ENCODE measurements around the gene TIMP2.
"Not testable (repeated sequence)": the region's sequence is repeated elsewhere in the genome, so short reads cannot be mapped to it uniquely, and the experiment has no call there.

Gene TIMP2

DNA sequence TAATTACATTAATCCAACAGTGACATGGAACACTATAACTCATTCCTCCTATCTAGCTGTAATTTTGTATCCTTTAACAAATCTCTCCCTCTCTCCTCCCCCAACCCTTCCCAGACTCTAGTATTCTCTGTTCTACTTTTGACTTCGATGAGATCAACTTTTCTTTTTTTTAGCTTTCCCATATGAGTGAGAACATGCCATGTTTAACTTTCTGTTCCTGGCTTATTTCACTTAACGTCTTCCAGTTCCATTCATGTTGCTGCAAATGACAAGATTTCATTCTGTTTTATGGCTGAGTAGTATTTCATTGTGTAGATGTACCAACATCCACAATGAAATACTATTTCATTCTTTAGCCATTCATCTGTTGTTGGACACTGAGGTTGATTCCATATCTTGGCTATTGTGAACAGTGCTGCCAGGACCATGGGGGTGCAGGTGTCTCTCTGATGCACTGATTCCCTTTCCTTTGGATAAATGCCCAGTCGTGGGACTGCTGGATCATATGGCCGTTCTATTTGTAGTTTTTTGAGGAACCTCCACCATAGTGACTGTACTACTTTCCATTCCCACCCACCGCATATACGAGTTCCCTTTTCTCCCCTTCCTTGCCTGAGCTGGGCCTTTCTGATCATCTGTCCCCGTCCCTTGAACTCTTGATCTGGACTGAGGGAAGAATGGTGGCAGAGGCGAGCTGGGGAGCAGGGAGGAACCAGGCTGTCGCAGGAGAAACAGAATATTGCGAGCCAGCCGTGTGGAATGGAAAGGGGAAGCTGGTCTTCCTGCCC lies 14.5 kb downstream of the TIMP2 start:
- Mint-ChIP-seq H3K36me3 (no peaks in the 10 kb centered on the region), H3K4me1 (ENCODE audit: low read depth) (peaks cover under 1% of the 10 kb centered on the region), H3K27me3 (no peaks in the 10 kb centered on the region), H3K27ac (no peak overlapping the region), H3K9me3 (ENCODE audit: low read depth) (no peaks in the 10 kb centered on the region), H3K4me3 (no peak overlapping the region)

DNA sequence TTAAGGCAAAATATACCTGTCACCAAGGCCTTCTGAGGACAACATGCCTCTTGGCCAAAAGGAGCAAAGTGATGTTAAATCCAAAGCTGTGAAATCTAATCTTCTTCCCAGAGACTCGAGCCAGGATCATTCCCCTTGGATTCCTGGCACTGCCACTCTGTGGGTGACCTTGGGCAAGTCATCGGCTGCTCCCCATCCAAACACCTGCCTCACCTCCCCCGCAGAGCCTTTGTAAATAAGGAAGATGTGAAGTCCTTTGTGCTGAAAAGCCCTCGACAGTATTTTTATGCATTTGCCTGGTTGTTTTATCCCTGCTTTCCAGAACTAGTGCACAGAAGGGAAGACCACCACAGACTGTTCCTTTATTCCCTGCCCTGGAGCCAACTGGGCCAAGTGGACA lies 16.8 kb downstream of the TIMP2 start:
- Mint-ChIP-seq H3K36me3 (no peaks in the 10 kb centered on the region), H3K4me1 (ENCODE audit: low read depth) (peaks cover 2% of the 10 kb centered on the region), H3K9me3 (ENCODE audit: low read depth) (no peaks in the 10 kb centered on the region), H3K4me3 (no peak overlapping the region), H3K27ac (no peak overlapping the region), H3K27me3 (no peaks in the 10 kb centered on the region)

DNA sequence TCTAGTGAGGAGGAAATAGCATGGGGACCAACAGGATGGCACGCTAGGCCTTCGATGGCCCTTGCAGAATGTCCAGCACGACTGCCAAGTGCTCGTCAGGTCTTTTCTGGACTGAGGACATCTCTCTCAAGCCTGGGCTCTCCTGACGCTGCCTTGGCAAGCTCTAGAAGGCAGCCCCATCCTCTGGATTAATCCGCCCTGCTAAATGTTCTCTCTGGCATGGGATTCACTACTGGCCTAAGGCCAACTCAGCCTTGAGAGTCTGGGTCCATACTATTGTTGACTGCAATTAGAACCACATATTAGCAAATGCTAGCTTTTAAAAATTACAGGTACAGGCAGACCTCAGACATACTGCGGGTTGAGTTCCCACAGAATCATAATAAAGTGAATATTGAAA lies 19.6 kb downstream of the TIMP2 start:
- Mint-ChIP-seq H3K27me3 (no peaks in the 10 kb centered on the region), H3K4me3 (no peak overlapping the region), H3K27ac (no peak overlapping the region), H3K9me3 (ENCODE audit: low read depth) (no peaks in the 10 kb centered on the region), H3K4me1 (ENCODE audit: low read depth) (peaks cover 4% of the 10 kb centered on the region), H3K36me3 (no peaks in the 10 kb centered on the region)

DNA sequence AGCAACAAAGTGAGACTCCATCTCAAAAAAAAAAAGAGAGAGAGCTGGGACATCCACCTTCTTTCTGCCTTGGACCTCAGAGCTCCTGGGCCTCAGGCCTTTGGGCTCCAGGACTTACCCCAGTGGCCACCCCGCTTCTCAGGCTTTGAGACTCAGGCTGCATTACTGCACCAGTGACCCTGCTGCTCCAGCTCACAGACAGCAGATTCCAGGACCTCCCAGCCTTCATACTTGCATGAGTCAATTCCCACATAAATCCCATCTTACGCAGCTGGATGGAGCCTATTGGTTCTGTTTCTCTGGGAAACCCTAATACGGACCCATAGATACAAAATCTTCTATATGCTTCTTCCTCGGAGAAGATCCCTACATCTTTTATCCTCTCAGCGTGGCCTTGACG lies 20.1 kb downstream of the TIMP2 start:
- Mint-ChIP-seq H3K27ac (no peak overlapping the region), H3K9me3 (ENCODE audit: low read depth) (no peaks in the 10 kb centered on the region), H3K36me3 (no peaks in the 10 kb centered on the region), H3K4me1 (ENCODE audit: low read depth) (peaks cover 4% of the 10 kb centered on the region), H3K4me3 (no peak overlapping the region), H3K27me3 (no peaks in the 10 kb centered on the region)

DNA sequence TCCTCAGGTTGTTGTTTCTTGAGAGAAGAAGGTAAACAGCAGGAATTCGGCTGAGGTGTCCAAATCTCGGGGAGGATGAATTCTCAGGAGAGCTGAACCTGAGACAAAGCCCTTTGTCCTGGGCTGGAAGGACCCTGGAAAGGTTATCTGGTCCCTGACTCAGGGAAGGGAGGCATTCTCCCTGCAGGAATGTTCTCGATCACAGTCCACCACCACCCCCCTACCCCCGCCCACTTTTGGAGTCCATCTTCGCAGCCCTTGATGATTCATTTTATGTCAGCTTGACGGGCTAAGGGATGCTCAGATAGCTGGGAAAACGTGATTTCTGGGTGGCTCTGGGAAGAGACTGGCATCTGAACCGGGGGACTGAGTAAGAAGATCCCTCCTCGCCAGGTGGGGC lies 20.8 kb downstream of the TIMP2 start:
- Mint-ChIP-seq H3K27me3 (no peaks in the 10 kb centered on the region), H3K27ac (no peak overlapping the region), H3K9me3 (ENCODE audit: low read depth) (no peaks in the 10 kb centered on the region), H3K4me3 (no peak overlapping the region), H3K4me1 (ENCODE audit: low read depth) (peaks cover 4% of the 10 kb centered on the region), H3K36me3 (no peaks in the 10 kb centered on the region)

DNA sequence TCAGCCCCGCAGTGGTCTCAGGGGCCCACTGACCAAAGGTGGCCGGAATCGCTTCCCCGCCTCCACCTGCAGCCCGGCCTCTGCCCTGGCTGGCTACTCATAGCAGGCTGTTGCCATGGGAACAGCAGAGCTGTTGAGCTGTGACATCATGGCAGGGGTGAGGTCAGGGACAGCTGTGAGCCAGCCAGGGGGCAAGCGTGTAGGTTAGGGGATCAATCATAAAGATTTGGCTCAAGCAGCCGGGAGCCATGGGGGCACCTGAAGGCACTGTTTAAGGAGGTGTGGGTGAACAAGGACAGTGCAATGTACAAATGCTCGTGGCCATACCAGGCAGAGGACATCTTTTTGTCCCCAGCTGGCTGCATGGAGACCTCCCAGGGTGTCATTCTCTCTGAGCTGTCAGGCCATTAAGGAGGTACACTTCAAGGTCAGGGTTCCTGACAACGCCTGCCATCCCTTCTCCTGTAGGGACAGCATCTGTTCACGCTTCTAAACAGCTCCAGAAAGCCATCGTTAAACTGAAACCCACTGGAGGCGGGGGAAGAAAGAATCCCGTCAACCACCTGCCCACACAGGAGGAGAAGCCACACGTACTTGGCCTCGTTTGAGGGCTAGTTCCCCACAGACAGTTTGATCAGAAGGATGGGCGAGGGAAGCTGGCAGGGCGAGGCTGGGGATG lies 21.9 kb downstream of the TIMP2 start, which contains the start of gene CEP295NL:
TSS of gene CEP295NL (minus strand) at position 101 of the 679 bp plus-strand sequence. CDS start 1,373 bp downstream, outside the sequence.
- H3K4me1 Mint-ChIP-seq (ENCODE audit: low read depth) = peaks cover 4% of the 10 kb centered on the region
- H3K27me3 Mint-ChIP-seq = no peaks in the 10 kb centered on the region
- no peaks in the 10 kb centered on the region for H3K9me3 Mint-ChIP-seq (ENCODE audit: low read depth)
- no peak within 1 kb of the TSS for H3K4me3 Mint-ChIP-seq
- no peak within 1 kb of the TSS for H3K27ac Mint-ChIP-seq
- H3K36me3 Mint-ChIP-seq = no peaks in the 10 kb centered on the region

DNA sequence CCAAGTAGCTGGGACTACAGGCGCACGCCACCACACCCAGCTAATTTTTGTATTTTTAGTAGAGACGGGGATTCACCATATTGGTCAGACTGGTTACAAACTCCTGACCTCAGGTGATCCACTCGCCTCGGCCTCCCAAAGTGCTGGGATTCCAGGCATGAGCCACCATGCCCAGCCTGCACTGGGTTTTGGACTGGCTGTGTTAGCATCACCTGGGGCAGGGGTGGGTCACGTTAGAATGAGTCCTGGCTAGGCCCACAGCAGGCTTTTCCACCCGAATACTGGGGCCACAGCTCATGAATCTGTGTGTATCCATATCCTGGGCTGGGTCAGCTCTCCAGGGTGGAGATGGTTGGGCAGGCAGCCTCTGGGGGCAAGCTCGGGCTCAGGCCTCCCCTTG lies 23.0 kb downstream of the TIMP2 start:
- H3K4me1 Mint-ChIP-seq (ENCODE audit: low read depth); H3K36me3 Mint-ChIP-seq; H3K9me3 Mint-ChIP-seq (ENCODE audit: low read depth); H3K27me3 Mint-ChIP-seq; H3K27ac Mint-ChIP-seq; H3K4me3 Mint-ChIP-seq: not testable (repeated sequence)

DNA sequence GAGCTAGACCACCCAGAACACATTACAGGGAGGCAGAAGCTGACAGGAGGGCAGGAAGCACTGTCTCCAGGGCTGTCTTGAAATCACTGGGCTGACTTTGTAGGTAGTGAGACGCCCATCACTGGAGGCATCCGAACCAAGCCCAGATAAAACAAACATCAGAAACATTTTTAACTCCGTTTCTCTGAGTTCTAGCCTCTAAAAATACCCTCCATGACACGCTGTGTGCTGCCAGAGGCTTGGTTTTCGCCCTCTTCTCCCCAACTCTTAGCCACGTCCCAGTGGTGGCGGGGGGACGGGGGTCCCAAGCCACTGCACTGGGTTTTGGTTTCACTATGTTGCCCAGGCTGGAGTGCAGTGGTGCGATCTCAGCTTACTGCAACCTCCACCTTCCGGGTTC lies 23.4 kb downstream of the TIMP2 start:
- peaks cover 4% of the 10 kb centered on the region for H3K4me1 Mint-ChIP-seq (ENCODE audit: low read depth)
- no peaks in the 10 kb centered on the region for H3K36me3 Mint-ChIP-seq
- no peak overlapping the region for H3K27ac Mint-ChIP-seq

DNA sequence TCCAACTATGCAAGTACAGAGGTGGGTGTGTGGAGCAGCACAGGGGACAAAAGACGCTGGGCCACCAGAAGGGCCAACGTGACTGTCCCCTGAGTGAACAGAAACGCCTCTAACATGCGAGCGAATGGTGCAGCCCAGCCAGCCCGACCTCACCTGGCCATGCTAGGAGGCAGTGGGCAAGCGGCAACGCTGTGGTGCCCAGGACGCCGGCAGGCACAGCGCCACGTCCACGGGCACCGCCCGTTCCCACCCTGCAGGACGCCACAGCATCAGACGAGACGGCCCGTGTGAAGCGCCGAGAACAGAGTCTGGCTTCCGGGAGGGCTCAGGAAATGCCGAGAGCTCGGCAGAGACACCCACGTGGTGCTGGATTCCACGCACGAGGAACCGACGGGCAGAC lies 24.4 kb downstream of the TIMP2 start:
- no peak overlapping the region for H3K4me3 Mint-ChIP-seq
- no peaks in the 10 kb centered on the region for H3K36me3 Mint-ChIP-seq
- no peaks in the 10 kb centered on the region for H3K9me3 Mint-ChIP-seq (ENCODE audit: low read depth)
- no peak overlapping the region for H3K27ac Mint-ChIP-seq
- no peaks in the 10 kb centered on the region for H3K27me3 Mint-ChIP-seq
- peaks cover 4% of the 10 kb centered on the region for H3K4me1 Mint-ChIP-seq (ENCODE audit: low read depth)

More for the DNA sequence above, 23.4 kb downstream of the TIMP2 start:
- no peaks in the 10 kb centered on the region for H3K9me3 Mint-ChIP-seq (ENCODE audit: low read depth)
- no peak overlapping the region for H3K4me3 Mint-ChIP-seq
- H3K27me3 Mint-ChIP-seq = no peaks in the 10 kb centered on the region

DNA sequence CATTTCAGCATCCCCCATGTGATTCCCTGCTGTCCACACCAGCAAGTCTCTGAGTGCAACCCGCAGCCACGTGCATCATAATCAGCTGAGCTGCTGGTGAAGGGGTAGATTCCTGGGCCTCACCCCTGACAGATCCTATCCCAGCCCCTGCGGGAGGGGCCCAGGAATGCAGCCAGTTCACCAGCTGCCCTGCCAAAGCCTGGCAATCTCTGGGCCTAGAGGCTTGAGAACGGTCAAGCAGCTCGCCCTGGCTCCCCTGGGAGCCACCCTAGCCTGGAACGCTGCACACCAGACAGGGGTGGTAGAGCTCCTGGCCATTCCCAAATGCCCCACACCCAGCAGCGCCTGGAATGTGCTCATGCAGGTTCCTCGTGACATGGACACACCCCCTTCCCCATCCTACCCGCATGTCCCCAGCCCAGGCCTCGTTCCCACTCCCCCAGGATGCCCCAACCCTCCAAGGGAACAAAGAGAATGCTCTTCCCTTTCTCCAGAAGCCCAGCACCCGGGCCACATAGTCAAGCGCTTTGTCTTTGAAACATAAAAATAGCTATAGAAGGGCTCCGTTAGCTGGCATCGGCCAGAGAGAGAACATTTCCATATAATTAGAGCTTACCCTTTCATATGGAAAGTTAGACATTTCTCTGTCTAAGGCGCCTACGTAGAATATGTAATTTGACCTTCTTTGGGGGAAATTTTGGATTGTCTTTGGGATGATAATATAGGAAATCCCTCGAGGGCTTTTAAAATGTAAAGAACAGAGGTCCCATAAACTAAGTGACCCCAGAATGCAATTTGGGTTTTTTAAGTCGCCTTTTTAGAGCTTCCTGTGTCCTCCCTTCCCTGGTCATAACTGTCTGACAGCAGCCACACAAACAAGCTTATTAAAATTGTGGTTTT lies 25.6 kb downstream of the TIMP2 start:
- Mint-ChIP-seq H3K27me3 (no peaks in the 10 kb centered on the region), H3K4me3 (no peak overlapping the region), H3K9me3 (ENCODE audit: low read depth) (no peaks in the 10 kb centered on the region), H3K36me3 (no peaks in the 10 kb centered on the region), H3K4me1 (ENCODE audit: low read depth) (peaks cover 4% of the 10 kb centered on the region), H3K27ac (no peak overlapping the region)

DNA sequence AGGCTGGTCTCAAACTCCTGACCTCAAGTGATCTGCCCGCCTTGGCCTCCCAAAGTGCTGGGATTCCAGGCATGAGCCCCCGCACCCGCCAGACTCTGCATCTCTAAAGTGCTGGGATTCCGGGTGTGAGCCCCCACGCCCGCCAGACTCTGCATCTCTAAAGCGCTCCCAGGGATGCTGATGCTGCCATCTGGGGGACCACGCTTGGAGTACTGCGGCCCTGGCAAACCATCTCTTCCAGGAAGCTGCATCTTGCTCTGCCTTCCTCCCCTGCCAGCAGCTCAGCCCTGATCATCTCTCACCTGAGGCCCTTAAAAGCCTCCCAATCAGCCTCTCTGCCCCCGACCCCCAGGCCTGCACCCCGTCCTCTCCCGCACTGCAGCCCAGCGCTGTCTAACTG lies 26.2 kb downstream of the TIMP2 start:
- Mint-ChIP-seq H3K9me3 (ENCODE audit: low read depth) (no peaks in the 10 kb centered on the region), H3K27me3 (no peaks in the 10 kb centered on the region), H3K27ac (no peak overlapping the region), H3K36me3 (no peaks in the 10 kb centered on the region), H3K4me1 (ENCODE audit: low read depth) (peaks cover 4% of the 10 kb centered on the region), H3K4me3 (no peak overlapping the region)

DNA sequence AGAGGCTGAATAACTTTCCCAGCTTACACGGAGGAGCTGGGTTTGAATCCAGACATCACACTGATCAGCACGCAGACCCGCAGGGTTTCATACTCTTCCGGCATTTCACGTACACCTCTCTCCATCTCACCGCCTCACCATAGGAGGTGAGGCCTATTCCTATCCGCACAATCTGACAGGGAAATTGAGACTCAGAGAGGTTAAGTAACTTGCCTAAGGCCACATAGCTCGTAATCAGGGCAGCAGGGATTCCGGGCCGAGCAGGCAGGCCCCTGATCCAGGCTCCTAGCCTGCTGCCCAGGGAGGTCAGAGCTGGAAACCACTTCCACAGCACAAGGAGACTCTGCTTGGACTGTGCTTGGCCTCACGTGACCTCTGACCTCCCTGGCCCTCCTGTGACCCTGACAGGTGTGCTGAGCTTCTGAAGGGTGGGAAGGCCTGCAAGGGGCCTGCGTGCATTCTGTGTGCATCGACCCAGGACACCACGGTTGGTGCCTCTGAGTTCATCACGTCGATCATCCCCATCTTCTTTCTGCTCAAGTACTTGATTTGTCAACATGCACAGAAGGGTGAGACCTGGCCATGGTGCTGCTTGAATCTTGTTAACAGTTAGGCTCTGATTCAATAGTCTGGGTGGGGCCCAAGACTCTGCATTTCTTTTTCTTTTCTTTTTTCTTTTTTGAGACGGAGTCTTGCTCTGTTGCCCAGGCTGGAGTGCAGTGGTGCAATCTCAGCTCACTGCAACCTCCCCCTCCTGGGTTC lies 26.9 kb downstream of the TIMP2 start:
- Mint-ChIP-seq H3K27ac (no peak overlapping the region), H3K4me3 (no peak overlapping the region), H3K4me1 (ENCODE audit: low read depth) (peaks cover under 1% of the 10 kb centered on the region), H3K9me3 (ENCODE audit: low read depth) (no peaks in the 10 kb centered on the region), H3K27me3 (no peaks in the 10 kb centered on the region), H3K36me3 (no peaks in the 10 kb centered on the region)

DNA sequence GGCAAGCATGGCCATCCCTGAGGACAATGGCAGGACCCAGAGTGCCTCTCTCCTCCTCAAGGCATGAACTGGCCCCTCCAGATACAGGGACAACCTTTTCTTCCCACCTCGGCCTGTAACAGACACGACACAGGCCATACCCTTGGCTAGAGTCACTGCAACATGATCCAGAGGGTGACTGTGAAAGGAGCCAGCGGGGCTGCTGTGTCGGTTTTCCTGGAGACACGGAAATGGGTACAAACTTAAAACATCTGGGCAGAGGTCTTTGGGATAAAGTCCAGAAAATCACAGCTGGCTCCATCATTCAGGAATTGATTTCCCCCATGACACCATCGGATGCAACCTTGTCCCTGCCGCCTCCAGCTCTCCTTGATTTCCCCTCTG lies 27.5 kb downstream of the TIMP2 start:
- Mint-ChIP-seq H3K4me1 (ENCODE audit: low read depth) (peaks cover under 1% of the 10 kb centered on the region), H3K27me3 (no peaks in the 10 kb centered on the region), H3K36me3 (no peaks in the 10 kb centered on the region), H3K27ac (no peak overlapping the region), H3K9me3 (ENCODE audit: low read depth) (no peaks in the 10 kb centered on the region), H3K4me3 (no peak overlapping the region)

DNA sequence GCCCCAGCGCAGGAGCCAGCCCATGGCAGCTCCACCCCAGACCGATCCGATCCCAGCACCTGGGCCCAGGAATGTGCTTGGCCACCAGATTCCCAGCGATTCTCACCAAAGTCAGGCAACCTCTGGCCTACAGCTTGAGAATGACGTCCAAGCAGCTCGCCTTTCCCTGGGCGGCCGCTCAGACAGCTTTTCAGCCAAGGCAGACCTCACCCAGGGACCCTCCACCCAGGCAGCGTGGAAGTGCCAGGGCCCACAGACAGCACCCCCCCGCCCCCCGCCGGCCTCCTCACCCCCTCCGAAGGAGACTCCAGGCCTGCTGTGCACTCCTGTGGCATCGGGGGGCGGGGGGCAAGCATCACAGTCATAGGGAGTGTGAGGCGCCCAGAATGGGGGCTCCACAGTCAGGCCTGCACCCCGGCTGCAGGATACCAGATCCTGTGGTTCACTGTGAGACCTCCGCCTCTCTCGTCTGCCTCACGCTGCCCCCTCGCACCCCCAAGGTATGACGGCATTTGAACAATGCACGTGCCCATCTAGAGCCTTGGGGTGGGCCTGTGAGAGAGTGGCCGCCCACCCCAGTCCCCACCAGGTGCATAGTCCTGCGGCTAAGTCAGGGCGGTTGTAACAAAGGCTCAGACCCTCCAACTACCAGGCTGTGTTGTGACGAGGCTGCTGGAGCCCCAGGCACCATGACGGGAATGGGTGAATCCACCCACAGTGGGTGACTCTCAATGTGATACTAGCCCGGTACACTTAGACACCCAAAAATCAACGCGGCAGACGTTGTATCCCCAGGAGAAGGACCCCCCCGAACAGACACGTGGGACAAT lies 28.1 kb downstream of the TIMP2 start:
- Mint-ChIP-seq H3K4me1 (ENCODE audit: low read depth) (peaks cover 2% of the 10 kb centered on the region), H3K4me3 (no peak overlapping the region), H3K27ac (no peak overlapping the region), H3K9me3 (ENCODE audit: low read depth) (no peaks in the 10 kb centered on the region), H3K27me3 (no peaks in the 10 kb centered on the region), H3K36me3 (no peaks in the 10 kb centered on the region)
